ENCODE data around the gene TLNRD1.

Gene TLNRD1

GRCh38 chr15:81029414-81030300 is 28.9 kb downstream of the TLNRD1 start:
- no peak for DNase-seq

GRCh38 chr15:81030301-81030750 is 29.6 kb downstream of the TLNRD1 start:
- DNase-seq: no peak

- DNase-seq: no peak
Observed at GRCh38 chr15:81031203-81031602, 30.5 kb downstream of the TLNRD1 start.

- no peak for DNase-seq
Observed at GRCh38 chr15:81032355-81032754, 31.6 kb downstream of the TLNRD1 start.

- DNase-seq: no peak
Observed at GRCh38 chr15:81032818-81033217, 32.1 kb downstream of the TLNRD1 start.

- no peak for DNase-seq
Observed at GRCh38 chr15:81033508-81033907, 32.8 kb downstream of the TLNRD1 start.

GRCh38 chr15:81037952-81038743 is 37.4 kb downstream of the TLNRD1 start:
- no peak for DNase-seq

GRCh38 chr15:81038975-81039607 is 38.4 kb downstream of the TLNRD1 start:
- DNase-seq: no peak

- no peak for DNase-seq
Observed at GRCh38 chr15:81040757-81041156, 40.0 kb downstream of the TLNRD1 start.

GRCh38 chr15:81043281-81043934 is 42.7 kb downstream of the TLNRD1 start:
- no peak for DNase-seq

GRCh38 chr15:81043935-81044575 is 43.3 kb downstream of the TLNRD1 start:
- no peak for DNase-seq

- DNase-seq: no peak
Observed at GRCh38 chr15:81046290-81046689, 45.6 kb downstream of the TLNRD1 start.

- no peak for DNase-seq
Observed at GRCh38 chr15:81047928-81048327, 47.2 kb downstream of the TLNRD1 start.

- DNase-seq: no peak
Observed at GRCh38 chr15:81049835-81050234, 49.1 kb downstream of the TLNRD1 start.

- DNase-seq: no peak
Observed at GRCh38 chr15:81050259-81050658, 49.5 kb downstream of the TLNRD1 start.

GRCh38 chr15:81050805-81051204 is 50.1 kb downstream of the TLNRD1 start:
- no peak for DNase-seq

- no peak for DNase-seq
Observed at GRCh38 chr15:81052046-81052445, 51.3 kb downstream of the TLNRD1 start.

GRCh38 chr15:81053621-81054020 is 52.9 kb downstream of the TLNRD1 start:
- DNase-seq: no peak

GRCh38 chr15:81054236-81054635 is 53.5 kb downstream of the TLNRD1 start:
- DNase-seq: no peak
